Islet precursor cell (in vitro differentiated cells): ENCODE data around the gene GLI1.
"Not testable (repeated sequence)": the region's sequence is repeated elsewhere in the genome, so short reads cannot be mapped to it uniquely, and the experiment has no call there.

Experiments
- DNase-seq: peaks from one replicate; pipeline ENCODE4 v3.0.0-alpha.2; 2018

GLI1 gene

GRCh38 chr12:57441846-57442427 lies 17.6 kb upstream of the GLI1 start:
- DNase-seq = no peak

- DNase-seq = not testable (repeated sequence)
Observed at GRCh38 chr12:57444337-57444736, 15.2 kb upstream of the GLI1 start.

GRCh38 chr12:57444744-57445143 lies 14.8 kb upstream of the GLI1 start:
- no peak for DNase-seq

- DNase-seq = no peak
Observed at GRCh38 chr12:57446292-57446960, 13.2 kb upstream of the GLI1 start.

- no peak for DNase-seq
Observed at GRCh38 chr12:57448669-57449068, 10.9 kb upstream of the GLI1 start.

GRCh38 chr12:57449375-57449774 lies 10.2 kb upstream of the GLI1 start:
- no peak for DNase-seq

- DNase-seq = no peak
Observed at GRCh38 chr12:57450057-57450456, 9.5 kb upstream of the GLI1 start.

GRCh38 chr12:57451233-57451778 lies 8.3 kb upstream of the GLI1 start:
- no peak for DNase-seq

- DNase-seq = peak; percentile 92
Observed at GRCh38 chr12:57452181-57452936, 7.2 kb upstream of the GLI1 start.

- peak; percentile 95 for DNase-seq
Observed at GRCh38 chr12:57452937-57453509, 6.6 kb upstream of the GLI1 start.

GRCh38 chr12:57454213-57454565 lies 5.4 kb upstream of the GLI1 start:
- DNase-seq = no peak

GRCh38 chr12:57454566-57455373 lies 4.8 kb upstream of the GLI1 start, which contains the start of gene INHBE:
INHBE (plus strand) TSS chr12:57455307; CDS start chr12:57455537, 230 bp downstream.
- peak; percentile 80 for DNase-seq

- no peak for DNase-seq
Observed at GRCh38 chr12:57455374-57456144, 4.0 kb upstream of the GLI1 start.

GRCh38 chr12:57456145-57456700 lies 3.4 kb upstream of the GLI1 start:
- DNase-seq = peak; percentile 93

- peak; percentile 48 for DNase-seq
Observed at GRCh38 chr12:57456737-57457490, 2.7 kb upstream of the GLI1 start.

GRCh38 chr12:57458665-57459054 lies 925 bp upstream of the GLI1 start:
- no peak for DNase-seq

- DNase-seq = peak; percentile 99
Observed at GRCh38 chr12:57459055-57459749, 383 bp upstream of the GLI1 start.

- DNase-seq = peak; percentile 79
Observed at GRCh38 chr12:57460468-57460784, 841 bp downstream of the GLI1 start.

- DNase-seq = peak; percentile 83
Observed at GRCh38 chr12:57460841-57461275, 1.3 kb downstream of the GLI1 start.

GRCh38 chr12:57461276-57461916 lies 1.8 kb downstream of the GLI1 start:
- peak; percentile 95 for DNase-seq
